G401 (cell line): ENCODE data around the gene RHOXF1. TPM values are rescaled to one million over a fixed set of nuclear protein-coding genes. Genes with fewer than 3 reads are reported as not detected.
"Not testable (repeated sequence)": the region's sequence is repeated elsewhere in the genome, so short reads cannot be mapped to it uniquely, and the experiment has no call there.

ENCODE experiments used
- DNase-seq: peaks from one replicate; pipeline ENCODE4 v3.0.0-alpha.2; 2015; ENCODE audit warnings: low spot score
- in situ Hi-C: cut with HindIII; loops from 2 replicates; pipeline ENCODE4 v1.10.0; 2016; ENCODE audit warnings: low sequenced_read_pairs, mixed read lengths
- total RNA-seq: library from RNA; depleted of rRNA; stranded (reverse); fragments of >200 nt; shearing (Covaris generic); gene quantifications from 2 replicates; pipeline ENCODE4 v1.2.3, GENCODE V29; 2014; rRNA removed

RHOXF1 gene
- total RNA-seq, 1 experiment from 2014 or later: not detected

DNA sequence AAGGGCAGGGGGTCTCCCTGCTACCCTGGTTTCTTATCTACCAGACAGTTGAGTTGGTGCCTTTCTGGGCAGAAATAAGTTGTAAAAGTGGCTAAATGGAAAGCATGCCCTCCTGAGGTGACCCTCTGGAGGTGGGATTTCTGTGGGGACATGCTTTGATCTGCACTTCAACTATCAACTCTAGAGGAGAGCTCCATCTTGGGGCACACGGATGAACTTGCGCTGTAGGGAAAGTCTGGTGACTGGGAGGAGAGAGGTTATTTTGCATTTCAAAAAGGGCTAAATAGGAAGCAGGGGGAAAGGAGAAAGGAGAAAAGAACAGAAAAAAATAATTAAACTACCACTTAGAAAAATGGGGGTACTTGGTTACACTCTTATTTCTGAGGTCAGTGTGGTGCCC, 25.5 kb downstream of the RHOXF1 start:
- in situ Hi-C loops: no loop called here
- DNase-seq: no peak

GRCh38 chrX:120087289-120088017, 28.3 kb downstream of the RHOXF1 start:
- in situ Hi-C loops: no loop called here
- DNase-seq: no peak

DNA sequence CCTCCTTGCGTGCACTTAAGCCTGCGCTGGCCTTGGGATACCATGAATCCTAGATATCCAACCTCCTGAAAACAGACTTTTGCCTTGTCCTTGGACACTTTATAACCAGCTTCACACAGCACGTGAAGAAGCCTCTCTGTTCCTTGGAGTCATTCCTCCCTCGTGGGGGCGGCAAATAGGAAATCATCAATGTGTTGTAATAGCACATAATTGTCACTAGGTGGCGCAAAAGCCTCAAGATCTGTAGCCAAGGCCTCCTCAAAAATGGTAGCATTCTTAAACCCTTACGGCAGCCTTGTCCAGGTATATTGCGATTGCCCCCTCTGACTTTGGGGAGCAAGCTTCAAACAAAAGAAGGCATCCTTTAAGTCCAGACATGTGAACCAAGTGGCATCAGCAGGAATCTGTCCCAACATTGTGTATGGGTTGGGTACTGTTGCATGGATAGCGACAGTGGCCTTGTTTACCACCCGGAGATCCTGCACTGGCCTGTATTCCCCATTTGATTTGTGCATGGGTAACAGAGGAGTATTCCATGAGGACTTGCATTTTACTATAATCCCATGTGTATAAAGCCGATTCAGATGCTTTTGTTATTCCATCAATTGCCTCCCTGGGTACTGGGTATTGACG, 30.0 kb downstream of the RHOXF1 start:
- DNase-seq, in situ Hi-C loops: not testable (repeated sequence)

DNA sequence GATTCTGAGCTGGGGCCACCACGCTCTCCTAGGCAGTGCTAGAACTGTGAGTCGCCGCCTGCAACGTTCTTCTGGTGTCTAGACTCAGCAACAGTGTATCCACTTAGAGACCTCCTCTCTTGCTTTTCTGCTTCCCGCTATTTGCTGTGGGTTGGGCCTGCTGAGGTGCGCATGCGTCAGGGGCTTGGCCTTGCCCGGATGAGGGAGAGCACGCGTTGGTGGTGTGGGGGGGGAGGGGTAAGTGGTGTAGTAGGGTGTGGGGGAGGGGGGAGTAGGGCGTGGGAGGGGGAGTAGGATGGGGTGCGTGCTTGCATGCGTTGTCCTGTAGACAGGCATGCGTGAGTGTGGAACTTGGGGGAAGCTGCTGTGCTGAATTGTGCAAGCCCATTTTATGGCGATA, 38.1 kb downstream of the RHOXF1 start, which contains the start of gene RHOXF2B:
Gene RHOXF2B (minus strand): TSS at position 101 of the 400 bp plus-strand sequence. CDS start 138 bp downstream, outside the sequence.
- in situ Hi-C loops, DNase-seq: not testable (repeated sequence)

GRCh38 chrX:120066169-120066568, 49.5 kb downstream of the RHOXF1 start:
- DNase-seq, in situ Hi-C loops: not testable (repeated sequence)

Other genes with a start within 250 kb of the RHOXF1 start
- gene RNF113A, start 244.2 kb downstream of the RHOXF1 start, total RNA-seq: 6.2 and 7.5 TPM in 2 replicates
- 55.4 and 122 TPM in 2 replicates for gene NDUFA1, start 244.1 kb downstream of the RHOXF1 start, total RNA-seq
- not detected in 2 replicates for gene AKAP14, start 220.0 kb downstream of the RHOXF1 start, total RNA-seq
- 6.2 and 7.6 TPM in 2 replicates for gene NKAP, start 172.2 kb downstream of the RHOXF1 start, total RNA-seq
- not detected in 2 replicates for gene RHOXF2B, start 38.2 kb downstream of the RHOXF1 start, total RNA-seq
- gene RHOXF2, start 42.7 kb upstream of the RHOXF1 start, total RNA-seq: not detected in 2 replicates
- 5.0 and 6.1 TPM in 2 replicates for gene ZBTB33, start 134.9 kb upstream of the RHOXF1 start, total RNA-seq
- not detected in 2 replicates for gene TMEM255A, start 195.5 kb upstream of the RHOXF1 start, total RNA-seq
- not detected in 2 replicates for gene ATP1B4, start 246.2 kb upstream of the RHOXF1 start, total RNA-seq